K562 (cell line): ENCODE results near the gene LZTS2. TPM values are rescaled to one million over a fixed set of nuclear protein-coding genes. Genes with fewer than 3 reads are reported as not detected.

Source experiments
- CC2D1A ChIP-seq: fragments of 450-650 bp; IDR thresholded peaks from 2 replicates; pipeline ENCODE4 v1.6.1; 2017; ENCODE audit warnings: mild to moderate bottlenecking
- CHD1 ChIP-seq: fragments of 200-600 bp; sonication (generic); IDR thresholded peaks from one replicate; pipeline ENCODE4 v1.6.1; 2012; ENCODE audit warnings: mild to moderate bottlenecking, moderate library complexity, low read length, inconsistent platforms
- CTBP1 ChIP-seq: fragments of 450-650 bp; IDR thresholded peaks from 2 replicates; pipeline ENCODE4 v1.6.1; 2016; ENCODE audit warnings: borderline replicate concordance
- FIP1L1 ChIP-seq: fragments of 200-400 bp; formaldehyde crosslinking; IDR thresholded peaks from 2 replicates; pipeline ENCODE4 v1.6.1; 2018; ENCODE audit warnings: mild to moderate bottlenecking, low read depth, low read length; ENCODE audit not compliant: poor library complexity, severe bottlenecking
- HIVEP1 ChIP-seq: fragments of 250-450 bp; sonication (Bioruptor Pico); IDR thresholded peaks from 2 replicates; pipeline ENCODE4 v1.4.0; 2020; ENCODE audit warnings: mild to moderate bottlenecking
- HNRNPH1 ChIP-seq: fragments of 200-400 bp; formaldehyde crosslinking; optimal IDR thresholded peaks from 2 replicates; pipeline ENCODE3; 2017; ENCODE audit warnings: low read depth, mild to moderate bottlenecking, low read length, moderate library complexity
- MYC ChIP-seq, 2 experiments: fragments of 250-450 bp in 1 of 2; sonication (Bioruptor Pico) in 1 of 2; IDR thresholded peaks; 2 replicates each; pipeline versions ENCODE4 v1.5.1 to v1.6.1; 2012 to 2021; ENCODE audit warnings: low read depth in 2 of 2, borderline replicate concordance in 1 of 2, improper control_type of control experiment in 1 of 2, low read length in 1 of 2, mild to moderate bottlenecking in 1 of 2, moderate library complexity in 1 of 2
- NFE2L1 ChIP-seq: fragments of 450-650 bp; IDR thresholded peaks from 2 replicates; pipeline ENCODE4 v1.6.1; 2016; ENCODE audit warnings: missing genetic modification characterization, low read depth, mild to moderate bottlenecking, missing compliant biosample characterization, moderate library complexity, borderline replicate concordance
- NFIX ChIP-seq: fragments of 250-450 bp; sonication (Bioruptor Pico); IDR thresholded peaks from 2 replicates; pipeline ENCODE4 v1.4.0; 2020; ENCODE audit warnings: low read depth, mild to moderate bottlenecking, moderate library complexity
- NR3C1 ChIP-seq: sonication (generic); formaldehyde crosslinking; IDR thresholded peaks from 2 replicates; pipeline ENCODE4 v1.8.1; 2022; ENCODE audit warnings: missing genetic modification reagents
- RB1 ChIP-seq: fragments of 450-650 bp; IDR thresholded peaks from 2 replicates; pipeline ENCODE4 v1.6.1; 2017; ENCODE audit warnings: low read depth, mild to moderate bottlenecking
- SMARCA5 ChIP-seq: fragments of 450-650 bp; IDR thresholded peaks from 2 replicates; pipeline ENCODE4 v1.6.1; 2016
- STAT5B ChIP-seq: fragments of 250-450 bp; sonication (Bioruptor Pico); IDR thresholded peaks from 2 replicates; pipeline ENCODE4 v1.8.0; 2021; ENCODE audit warnings: mild to moderate bottlenecking, inconsistent platforms
- TGIF2 ChIP-seq: sonication (generic); formaldehyde crosslinking; IDR thresholded peaks from 2 replicates; pipeline ENCODE4 v1.8.1; 2022; ENCODE audit warnings: mild to moderate bottlenecking, missing genetic modification reagents, moderate library complexity
- ZNF717 ChIP-seq: fragments of 250-450 bp; sonication (Bioruptor Pico); IDR thresholded peaks from 2 replicates; pipeline ENCODE4 v1.5.0; 2021
- ZNF764 ChIP-seq: fragments of 250-450 bp; sonication (Bioruptor Pico); IDR thresholded peaks from 2 replicates; pipeline ENCODE4 v1.4.0; 2020; ENCODE audit warnings: low read depth, mild to moderate bottlenecking, moderate library complexity
- polyA plus RNA-seq, 8 experiments: library from polyadenylated mRNA; depleted of rRNA in 4 of 8; stranded (reverse) in 5 of 8; unstranded in 3 of 8; fragments of >200 nt; fragmentation: Nextera tagmentation in 2 of 8; fragmentation: Illumina TruSeq in 1 of 8; extraction: Ambion mirVana in 2 of 8; extraction: Trizol in 1 of 8; gene quantifications; 2 replicates each; pipeline versions ENCODE4 v1.2.1 to v1.2.3, GENCODE V29; 2011 to 2014; ENCODE audit warnings: inconsistent platforms in 1 of 8, missing spikeins in 1 of 8
- total RNA-seq, 7 experiments: library from RNA; depleted of rRNA in 6 of 7; stranded (reverse); fragments of >200 nt in 6 of 7; fragmentation: Illumina TruSeq in 2 of 7; extraction: Trizol in 2 of 7; gene quantifications; 2 replicates each; pipeline versions ENCODE4 v1.2.1 to v1.2.3, GENCODE V29; 2011 to 2021; ENCODE audit warnings: low replicate concordance in 1 of 7
- TF ChIP-seq, protein P1 (sequence below), 2 experiments: fragments of 450-650 bp; conservative IDR thresholded peaks; 2 replicates each; pipeline ENCODE4 v1.6.1; 2017; ENCODE audit warnings: mild to moderate bottlenecking in 2 of 2, moderate library complexity in 2 of 2
- TF ChIP-seq, protein P2 (sequence below): fragments of 250-450 bp; sonication (Bioruptor Pico); IDR thresholded peaks from 2 replicates; pipeline ENCODE4 v1.8.0; 2021; ENCODE audit warnings: moderate library complexity, mild to moderate bottlenecking, inconsistent platforms
- TF ChIP-seq, protein P3 (sequence below): IDR thresholded peaks from 3 replicates; pipeline ENCODE4 v1.6.1; 2011; ENCODE audit warnings: borderline replicate concordance, mild to moderate bottlenecking, moderate library complexity; ENCODE audit not compliant: insufficient read length; ENCODE audit errors: extremely low read depth
- TF ChIP-seq, protein P4 (sequence below): fragments of 250-450 bp; sonication (Bioruptor Pico); IDR thresholded peaks from 2 replicates; pipeline ENCODE4 v1.8.0; 2021; ENCODE audit warnings: moderate library complexity, mild to moderate bottlenecking, inconsistent platforms

Gene LZTS2
- total and polyA plus RNA-seq, 9 of the 15 experiments (the other 6 are each of a cell fraction or from before 2014, with no cell fraction given) = 0.23 to 42.5 (median 14.7) TPM

DNA sequence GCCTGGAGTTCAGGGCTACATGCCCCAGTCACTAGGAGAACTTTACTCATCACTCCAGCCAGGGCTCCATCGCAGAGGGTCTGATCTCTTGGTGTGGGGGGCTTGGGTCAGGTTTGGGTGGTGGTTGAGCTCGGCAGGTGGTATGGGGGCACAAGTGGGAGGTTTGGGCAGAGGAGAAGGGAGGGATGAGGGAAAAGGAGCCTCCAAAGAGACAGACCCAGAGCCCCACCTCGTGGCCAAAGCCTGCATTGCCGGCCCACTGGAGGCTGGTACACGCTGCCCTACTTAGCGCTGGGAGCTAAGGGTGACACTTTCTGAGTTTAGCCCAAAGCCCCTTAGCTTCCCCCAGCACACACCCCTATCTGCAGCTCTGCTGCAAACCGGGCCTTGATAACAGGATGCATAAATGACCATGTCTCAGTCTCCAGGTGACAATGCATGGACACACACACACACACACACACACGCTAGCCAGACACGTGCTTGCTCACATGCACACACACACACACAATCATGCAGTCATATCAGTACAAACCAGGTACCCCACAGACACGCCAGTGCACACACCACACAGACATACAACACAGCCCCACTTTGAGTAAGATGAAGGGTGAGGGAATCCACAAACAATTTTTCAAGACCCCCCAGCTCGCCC lies 14.7 kb downstream of the LZTS2 start (continued):
- TF ChIP-seq, protein P1, sequence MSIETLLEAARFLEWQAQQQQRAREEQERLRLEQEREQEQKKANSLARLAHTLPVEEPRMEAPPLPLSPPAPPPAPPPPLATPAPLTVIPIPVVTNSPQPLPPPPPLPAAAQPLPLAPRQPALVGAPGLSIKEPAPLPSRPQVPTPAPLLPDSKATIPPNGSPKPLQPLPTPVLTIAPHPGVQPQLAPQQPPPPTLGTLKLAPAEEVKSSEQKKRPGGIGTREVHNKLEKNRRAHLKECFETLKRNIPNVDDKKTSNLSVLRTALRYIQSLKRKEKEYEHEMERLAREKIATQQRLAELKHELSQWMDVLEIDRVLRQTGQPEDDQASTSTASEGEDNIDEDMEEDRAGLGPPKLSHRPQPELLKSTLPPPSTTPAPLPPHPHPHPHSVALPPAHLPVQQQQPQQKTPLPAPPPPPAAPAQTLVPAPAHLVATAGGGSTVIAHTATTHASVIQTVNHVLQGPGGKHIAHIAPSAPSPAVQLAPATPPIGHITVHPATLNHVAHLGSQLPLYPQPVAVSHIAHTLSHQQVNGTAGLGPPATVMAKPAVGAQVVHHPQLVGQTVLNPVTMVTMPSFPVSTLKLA (conservative IDR thresholded peaks at IDR 0.05) = peak; percentile 44 to 53; a peak in 3 of 4 replicates
- TF ChIP-seq, protein P2, sequence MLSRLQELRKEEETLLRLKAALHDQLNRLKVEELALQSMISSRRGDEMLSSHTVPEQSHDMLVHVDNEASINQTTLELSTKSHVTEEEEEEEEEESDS = no peak
- TF ChIP-seq ZNF764 (CRISPR knock-in tag) = no peak
- no peak for TF ChIP-seq TGIF2
- TF ChIP-seq HIVEP1 = no peak
- TF ChIP-seq CC2D1A = peak; percentile 52; the same call in 1 of the 2 replicates
- TF ChIP-seq MYC (IDR thresholded peaks at IDR 0.05; ENCODE audit: low read depth, low read length) = no peak
- TF ChIP-seq MYC (CRISPR knock-in tag; IDR thresholded peaks at IDR 0.05; ENCODE audit: borderline replicate concordance, low read depth) = 0 out of 2 replicates have a peak, but pooled peaks have one; percentile 47
- TF ChIP-seq, protein P3, sequence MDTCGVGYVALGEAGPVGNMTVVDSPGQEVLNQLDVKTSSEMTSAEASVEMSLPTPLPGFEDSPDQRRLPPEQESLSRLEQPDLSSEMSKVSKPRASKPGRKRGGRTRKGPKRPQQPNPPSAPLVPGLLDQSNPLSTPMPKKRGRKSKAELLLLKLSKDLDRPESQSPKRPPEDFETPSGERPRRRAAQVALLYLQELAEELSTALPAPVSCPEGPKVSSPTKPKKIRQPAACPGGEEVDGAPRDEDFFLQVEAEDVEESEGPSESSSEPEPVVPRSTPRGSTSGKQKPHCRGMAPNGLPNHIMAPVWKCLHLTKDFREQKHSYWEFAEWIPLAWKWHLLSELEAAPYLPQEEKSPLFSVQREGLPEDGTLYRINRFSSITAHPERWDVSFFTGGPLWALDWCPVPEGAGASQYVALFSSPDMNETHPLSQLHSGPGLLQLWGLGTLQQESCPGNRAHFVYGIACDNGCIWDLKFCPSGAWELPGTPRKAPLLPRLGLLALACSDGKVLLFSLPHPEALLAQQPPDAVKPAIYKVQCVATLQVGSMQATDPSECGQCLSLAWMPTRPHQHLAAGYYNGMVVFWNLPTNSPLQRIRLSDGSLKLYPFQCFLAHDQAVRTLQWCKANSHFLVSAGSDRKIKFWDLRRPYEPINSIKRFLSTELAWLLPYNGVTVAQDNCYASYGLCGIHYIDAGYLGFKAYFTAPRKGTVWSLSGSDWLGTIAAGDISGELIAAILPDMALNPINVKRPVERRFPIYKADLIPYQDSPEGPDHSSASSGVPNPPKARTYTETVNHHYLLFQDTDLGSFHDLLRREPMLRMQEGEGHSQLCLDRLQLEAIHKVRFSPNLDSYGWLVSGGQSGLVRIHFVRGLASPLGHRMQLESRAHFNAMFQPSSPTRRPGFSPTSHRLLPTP = no peak
- TF ChIP-seq FIP1L1 = no peak
- TF ChIP-seq CHD1 = no peak
- TF ChIP-seq NR3C1 (CRISPR knock-in tag) = no peak
- no peak for TF ChIP-seq NFE2L1 (tag)
- no peak for TF ChIP-seq HNRNPH1
- peak; percentile 33; the same call in 1 of the 2 replicates for TF ChIP-seq RB1
- no peak for TF ChIP-seq NFIX
- no peak for TF ChIP-seq CTBP1
- TF ChIP-seq ZNF717 (CRISPR knock-in tag) = no peak
- TF ChIP-seq SMARCA5 = no peak
- no peak for TF ChIP-seq STAT5B (CRISPR knock-in tag)
- TF ChIP-seq, protein P4, sequence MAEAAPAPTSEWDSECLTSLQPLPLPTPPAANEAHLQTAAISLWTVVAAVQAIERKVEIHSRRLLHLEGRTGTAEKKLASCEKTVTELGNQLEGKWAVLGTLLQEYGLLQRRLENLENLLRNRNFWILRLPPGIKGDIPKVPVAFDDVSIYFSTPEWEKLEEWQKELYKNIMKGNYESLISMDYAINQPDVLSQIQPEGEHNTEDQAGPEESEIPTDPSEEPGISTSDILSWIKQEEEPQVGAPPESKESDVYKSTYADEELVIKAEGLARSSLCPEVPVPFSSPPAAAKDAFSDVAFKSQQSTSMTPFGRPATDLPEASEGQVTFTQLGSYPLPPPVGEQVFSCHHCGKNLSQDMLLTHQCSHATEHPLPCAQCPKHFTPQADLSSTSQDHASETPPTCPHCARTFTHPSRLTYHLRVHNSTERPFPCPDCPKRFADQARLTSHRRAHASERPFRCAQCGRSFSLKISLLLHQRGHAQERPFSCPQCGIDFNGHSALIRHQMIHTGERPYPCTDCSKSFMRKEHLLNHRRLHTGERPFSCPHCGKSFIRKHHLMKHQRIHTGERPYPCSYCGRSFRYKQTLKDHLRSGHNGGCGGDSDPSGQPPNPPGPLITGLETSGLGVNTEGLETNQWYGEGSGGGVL (CRISPR knock-in tag) = no peak
